HG03469 (cell line): ENCODE results near the gene OXCT2.
"Not testable (repeated sequence)": the region's sequence is repeated elsewhere in the genome, so short reads cannot be mapped to it uniquely, and the experiment has no call there.

Experiments used
- ATAC-seq: cut with Tn5 transposase; IDR thresholded peaks from one replicate; pipeline ENCODE4 v1.9.1; 2021; ENCODE audit warnings: mild to moderate bottlenecking, moderate library complexity, moderate number of reproducible peaks; ENCODE audit not compliant: unreplicated experiment

Gene OXCT2

GRCh38 chr1:39771022-39771532, at the start of gene OXCT2:
TSS of gene OXCT2 (minus strand) at chr1:39771348. CDS start at chr1:39771255, 93 bp downstream.
- ATAC-seq: not testable (repeated sequence)

- no peak for ATAC-seq
Measured at GRCh38 chr1:39819091-39819812, 48.1 kb upstream of the OXCT2 start.

- no peak for ATAC-seq
Measured at GRCh38 chr1:39818482-39818881, 47.3 kb upstream of the OXCT2 start.

- ATAC-seq: peak; percentile 61
Measured at GRCh38 chr1:39817091-39817932, 46.2 kb upstream of the OXCT2 start.

GRCh38 chr1:39816415-39817090, 45.4 kb upstream of the OXCT2 start:
- ATAC-seq: no peak

GRCh38 chr1:39812913-39813312, 41.8 kb upstream of the OXCT2 start:
- no peak for ATAC-seq

GRCh38 chr1:39808784-39809517, 37.8 kb upstream of the OXCT2 start:
- no peak for ATAC-seq

GRCh38 chr1:39805385-39805784, 34.2 kb upstream of the OXCT2 start:
- ATAC-seq: no peak

GRCh38 chr1:39802496-39803260, 31.5 kb upstream of the OXCT2 start:
- ATAC-seq: no peak

GRCh38 chr1:39800471-39800835, 29.3 kb upstream of the OXCT2 start:
- no peak for ATAC-seq

- no peak for ATAC-seq
Measured at GRCh38 chr1:39799770-39800470, 28.8 kb upstream of the OXCT2 start.

GRCh38 chr1:39798859-39799769, 28.0 kb upstream of the OXCT2 start:
- ATAC-seq: peak; percentile 79

- no peak for ATAC-seq
Measured at GRCh38 chr1:39795651-39796050, 24.5 kb upstream of the OXCT2 start.

- no peak for ATAC-seq
Measured at GRCh38 chr1:39791838-39792237, 20.7 kb upstream of the OXCT2 start.

- no peak for ATAC-seq
Measured at GRCh38 chr1:39789571-39790110, 18.5 kb upstream of the OXCT2 start.

GRCh38 chr1:39788758-39789570, 17.8 kb upstream of the OXCT2 start, which contains the start of gene BMP8B:
TSS of gene BMP8B (minus strand) at chr1:39788865. CDS start at chr1:39788485, 380 bp downstream.
- no peak for ATAC-seq

- ATAC-seq: no peak
Measured at GRCh38 chr1:39788426-39788757, 17.2 kb upstream of the OXCT2 start.
